GM21447 (cell line): ENCODE measurements around the gene SYT1.
"Not testable (repeated sequence)": the region's sequence is repeated elsewhere in the genome, so short reads cannot be mapped to it uniquely, and the experiment has no call there.

ENCODE experiments used
- ATAC-seq: cut with Tn5 transposase; IDR thresholded peaks from one replicate; pipeline ENCODE4 v1.9.1; 2021; ENCODE audit not compliant: unreplicated experiment

SYT1 gene

DNA sequence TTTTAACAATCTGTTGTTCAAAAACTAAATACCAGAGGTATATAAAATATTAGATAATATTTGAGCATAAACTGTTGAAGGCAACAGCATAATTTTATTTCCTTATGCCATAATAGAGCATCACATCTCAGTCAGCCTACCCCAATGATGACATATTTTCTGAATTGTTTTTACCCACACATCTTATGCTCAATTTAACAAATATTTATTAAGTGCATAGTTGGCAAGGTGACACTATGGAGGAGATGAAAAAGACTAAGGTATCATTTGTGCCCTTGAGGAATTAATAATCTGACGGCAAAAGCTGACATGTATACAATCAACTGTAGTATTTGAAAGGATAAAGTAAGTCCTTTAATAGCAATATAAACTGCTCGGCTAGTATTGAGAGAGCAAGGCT, 102.4 kb downstream of the SYT1 start:
- ATAC-seq, result no peak

DNA sequence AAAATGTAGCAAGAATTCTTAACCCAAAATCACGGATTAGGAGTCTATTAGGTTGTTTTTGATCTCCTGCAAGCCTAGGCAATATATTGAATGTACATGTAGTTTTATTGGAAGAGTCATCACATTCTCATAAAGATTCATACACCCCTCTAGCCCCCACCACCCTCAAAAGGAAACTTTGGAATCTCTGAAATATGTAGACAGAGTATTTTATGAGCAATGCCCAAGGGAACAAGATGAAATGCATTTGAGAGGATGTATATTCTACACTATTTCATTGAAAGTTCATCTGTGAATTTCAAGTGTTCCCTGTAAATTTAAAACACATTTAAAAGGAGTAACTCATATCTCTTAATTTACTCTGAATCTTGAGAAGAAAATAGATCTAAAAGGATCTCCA, 103.7 kb downstream of the SYT1 start:
- no peak for ATAC-seq

DNA sequence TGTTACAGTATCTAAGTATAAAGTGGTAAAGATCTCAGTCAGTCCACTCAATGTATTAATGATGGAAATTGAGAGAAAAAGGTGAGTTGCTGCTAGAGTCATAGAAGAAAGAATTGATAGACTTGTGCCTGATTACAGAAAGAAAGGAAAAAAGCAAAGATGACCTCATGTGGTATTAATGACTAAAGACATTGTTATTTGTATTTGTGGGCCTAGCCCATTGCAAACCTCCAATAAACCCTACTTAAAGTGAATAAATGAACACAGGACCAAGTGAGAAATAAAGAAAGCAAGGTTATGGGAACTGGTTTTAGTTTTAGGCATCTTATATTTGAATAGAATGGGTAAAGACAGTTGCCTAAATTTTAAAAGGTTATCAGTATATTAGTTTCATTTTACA, 105.5 kb downstream of the SYT1 start:
- no peak for ATAC-seq

DNA sequence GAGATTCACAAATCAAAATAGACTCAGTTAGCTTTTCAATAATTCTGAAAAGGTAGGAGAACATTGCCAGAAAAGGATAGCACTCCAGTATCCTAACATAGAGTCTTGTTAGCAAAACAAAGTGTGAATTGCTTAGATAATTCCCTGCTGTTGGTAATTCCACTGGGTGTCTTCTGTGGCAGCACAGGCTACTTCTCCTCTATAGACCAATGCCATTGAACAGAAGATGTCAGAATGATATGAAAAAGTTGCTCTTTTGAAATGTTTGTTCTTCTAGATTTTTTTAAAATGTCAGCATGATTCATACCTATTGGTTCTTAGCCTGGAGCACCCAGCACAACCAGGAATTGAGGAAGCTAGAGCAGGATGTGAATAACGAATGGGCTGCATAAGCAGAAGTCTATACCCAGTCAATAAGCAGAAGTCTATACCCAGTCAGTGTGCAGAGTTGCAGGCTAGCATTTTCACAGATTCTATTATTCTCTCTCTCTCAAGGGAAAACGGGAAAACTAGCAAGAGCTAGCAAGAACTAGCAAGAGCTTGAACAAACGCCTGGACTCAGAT, 112.8 kb downstream of the SYT1 start:
- no peak for ATAC-seq

DNA sequence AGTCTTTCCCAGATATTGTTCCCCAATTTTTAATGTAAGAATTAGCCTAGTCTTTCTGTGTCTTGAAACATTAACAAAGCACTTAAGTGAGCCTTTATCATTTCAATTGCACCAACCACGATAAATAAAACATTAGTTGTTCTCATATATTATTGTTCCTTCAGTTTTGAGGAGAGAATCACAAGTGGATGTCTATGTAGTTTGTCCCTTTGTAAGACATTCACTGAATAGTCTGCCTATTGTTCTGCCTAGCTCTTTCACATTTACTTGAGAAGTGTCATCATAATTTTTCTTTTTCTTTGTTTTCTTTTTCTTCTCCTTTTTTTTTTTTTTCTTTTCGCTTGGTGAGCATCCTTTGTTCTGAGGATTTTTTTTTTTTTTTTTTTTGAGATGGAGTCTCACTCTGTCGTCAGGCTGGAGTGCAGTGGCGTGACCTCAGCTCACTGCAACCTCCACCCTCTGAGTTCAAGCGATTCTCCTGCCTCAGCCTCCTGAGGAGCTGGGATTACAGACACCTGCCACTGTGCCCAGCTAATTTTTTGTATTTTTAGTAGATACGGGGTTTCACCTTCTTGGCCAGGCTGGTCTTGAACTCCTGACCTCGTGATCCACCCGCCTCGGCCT, 129.7 kb downstream of the SYT1 start:
- no peak for ATAC-seq

DNA sequence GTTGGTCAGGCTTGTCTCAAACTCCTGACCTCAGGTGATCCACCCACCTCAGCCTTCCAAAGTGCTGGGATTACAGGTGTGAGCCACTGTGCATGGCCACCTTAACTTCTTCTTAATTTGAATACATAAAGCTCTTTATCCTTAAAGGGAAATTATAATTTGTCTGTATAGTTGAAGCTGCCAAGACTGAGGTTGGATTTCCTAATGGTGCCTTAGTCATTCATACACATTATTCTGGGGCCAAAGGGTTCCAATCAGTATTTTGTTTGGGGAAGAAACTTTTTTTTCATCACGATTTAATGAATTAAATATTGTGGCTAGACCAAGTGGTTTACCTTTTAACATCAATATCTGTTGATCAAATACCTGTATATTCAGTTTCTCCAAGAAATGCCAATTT, 135.9 kb downstream of the SYT1 start:
- ATAC-seq, result no peak

DNA sequence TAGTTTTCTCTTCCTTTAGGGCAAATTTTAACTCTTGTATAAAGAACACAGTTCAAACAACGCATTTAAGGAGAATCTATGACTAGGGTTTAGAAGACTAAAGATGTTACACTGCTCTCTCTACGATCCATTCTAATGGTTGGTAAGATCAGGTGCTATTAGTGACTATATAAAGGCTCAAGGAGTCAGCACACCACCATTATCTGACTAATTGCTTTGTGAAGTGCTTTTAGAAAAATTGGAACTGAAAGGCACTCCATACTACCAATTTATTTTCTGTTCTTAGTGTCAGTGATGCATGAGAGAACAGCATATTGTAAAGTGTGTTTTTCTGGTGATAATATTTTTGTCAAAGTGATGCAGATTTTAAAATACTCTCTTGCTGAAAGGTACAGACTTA, 136.8 kb downstream of the SYT1 start:
- no peak for ATAC-seq

DNA sequence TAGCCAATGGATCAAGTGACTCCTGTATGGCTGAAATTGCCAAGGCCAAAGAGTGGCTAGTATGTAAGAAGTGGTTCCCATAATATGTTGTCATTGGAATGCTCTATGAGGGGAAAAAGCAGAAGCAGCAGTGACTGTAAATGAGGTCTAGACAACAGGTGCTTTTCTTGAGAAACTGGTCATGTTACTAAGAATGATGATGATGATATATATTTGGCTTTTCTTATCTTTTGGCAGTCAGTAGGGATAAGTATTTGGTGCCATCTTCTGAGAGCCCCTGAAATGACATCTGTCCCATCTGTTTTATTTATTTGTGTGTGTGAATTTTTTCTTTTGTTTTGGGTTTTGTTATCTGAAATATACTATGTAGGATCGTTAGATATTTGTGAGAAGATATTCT, 141.7 kb downstream of the SYT1 start:
- no peak for ATAC-seq

DNA sequence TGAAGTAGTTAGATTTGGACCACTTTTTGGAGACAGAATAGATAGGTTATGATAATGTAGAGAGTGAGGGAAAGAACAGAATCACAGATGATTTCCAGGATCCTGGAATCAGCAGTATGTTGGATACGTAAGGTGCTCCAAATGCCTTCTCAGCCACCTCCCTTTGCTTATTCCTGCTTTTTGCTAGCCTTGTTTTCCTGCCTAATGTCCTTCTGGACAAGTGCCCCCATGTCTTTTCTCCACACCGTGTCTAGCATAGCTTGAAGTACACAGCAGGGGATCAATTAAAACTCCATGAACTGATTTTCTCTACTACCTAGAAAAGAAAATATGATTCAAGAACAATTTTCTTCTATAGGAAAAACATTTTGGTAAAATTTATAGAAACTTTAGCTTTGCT, 144.0 kb downstream of the SYT1 start:
- ATAC-seq, result no peak

DNA sequence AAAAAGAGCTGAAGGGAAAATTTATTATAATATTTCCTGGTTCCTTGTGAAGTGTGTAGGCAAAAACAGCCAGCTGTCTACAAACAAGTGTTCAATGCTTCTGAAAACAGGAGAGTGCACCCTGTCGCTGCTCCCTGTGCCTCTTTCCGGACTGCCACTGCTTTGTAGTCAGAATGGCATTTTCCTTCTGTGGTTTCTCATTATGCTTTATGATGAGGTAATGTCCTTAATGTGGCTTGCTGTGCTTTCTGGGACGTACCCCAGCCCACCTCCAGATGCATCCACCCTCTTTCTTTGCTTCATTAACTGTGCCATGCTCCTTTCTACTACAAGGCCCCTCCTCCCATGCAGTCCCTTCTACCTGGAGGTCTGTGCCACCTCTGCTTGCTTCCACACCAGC, 148.1 kb downstream of the SYT1 start:
- no peak for ATAC-seq

DNA sequence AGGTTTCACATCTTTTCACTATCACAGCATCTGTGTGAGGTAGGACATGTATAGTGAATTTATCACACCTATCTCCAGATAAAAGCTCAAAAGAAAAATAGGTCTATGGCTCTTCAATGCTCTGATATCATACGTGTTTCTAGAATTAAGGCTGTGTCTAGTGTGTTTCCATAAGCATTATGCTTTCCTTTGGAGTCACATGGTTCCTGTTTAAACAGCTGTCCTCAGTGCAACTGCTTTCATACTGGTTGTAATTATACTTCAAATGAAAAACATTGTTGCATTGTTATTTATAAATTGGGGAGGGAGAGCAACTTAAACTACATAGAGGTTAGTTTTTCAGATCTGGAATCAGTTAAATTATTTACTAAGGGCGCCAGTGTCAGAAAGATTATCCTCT, 151.6 kb downstream of the SYT1 start:
- ATAC-seq, result no peak

DNA sequence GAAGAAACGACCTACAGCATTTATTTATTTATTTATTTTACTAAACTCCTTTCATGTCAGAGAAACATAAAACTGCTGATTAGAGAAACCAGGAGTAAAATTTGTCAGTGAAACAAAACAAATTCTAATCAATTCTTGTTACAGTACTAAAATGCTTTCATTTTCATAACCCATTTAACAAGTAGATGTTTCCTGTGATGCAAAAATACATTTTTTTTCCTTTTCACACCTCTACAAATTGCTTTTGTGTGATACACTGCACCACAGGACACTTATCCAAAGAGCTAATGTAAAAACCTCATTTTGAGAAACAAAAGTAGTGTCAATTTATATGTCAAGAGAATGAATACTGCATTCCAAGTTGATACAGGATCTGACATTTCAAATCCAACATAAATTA, 155.1 kb downstream of the SYT1 start:
- ATAC-seq, result peak; percentile 84

DNA sequence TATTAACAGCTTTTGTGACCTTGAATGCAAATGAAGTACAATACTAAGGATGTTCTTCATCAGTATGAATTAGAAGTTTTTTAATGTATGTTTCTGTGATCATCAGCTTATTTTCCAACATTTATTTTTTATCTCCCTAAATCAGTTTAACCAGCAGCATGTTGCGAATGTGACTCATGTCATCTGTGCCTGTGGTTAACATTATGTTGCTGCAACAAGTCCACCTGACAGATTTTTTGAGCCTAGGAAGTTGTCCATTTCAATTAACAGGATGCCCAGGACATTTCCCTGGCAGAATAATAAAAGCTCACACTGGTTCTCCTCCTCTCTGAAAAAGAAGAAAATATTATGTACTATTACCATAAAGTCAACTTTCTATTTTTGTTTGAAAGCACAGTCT, 155.5 kb downstream of the SYT1 start:
- peak; percentile 30 for ATAC-seq

DNA sequence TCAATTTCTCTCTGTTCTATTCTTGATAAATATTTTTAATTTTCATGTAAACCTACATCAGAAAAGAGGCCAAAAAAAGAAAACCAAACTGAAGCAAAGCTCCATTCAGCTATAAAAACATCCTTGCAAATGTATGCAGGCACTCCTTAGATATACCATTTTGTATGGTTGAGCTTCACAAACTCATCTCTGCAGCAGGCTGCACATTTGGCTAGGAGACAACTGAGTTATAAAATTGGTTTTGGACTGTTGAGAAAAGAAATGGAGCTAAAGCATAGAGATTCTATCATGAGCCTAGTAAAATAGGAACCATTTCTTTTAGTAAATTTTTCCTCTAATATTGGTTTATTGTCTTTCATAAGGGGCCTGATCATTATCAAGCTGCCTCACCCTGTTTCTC, 156.4 kb downstream of the SYT1 start:
- no peak for ATAC-seq

DNA sequence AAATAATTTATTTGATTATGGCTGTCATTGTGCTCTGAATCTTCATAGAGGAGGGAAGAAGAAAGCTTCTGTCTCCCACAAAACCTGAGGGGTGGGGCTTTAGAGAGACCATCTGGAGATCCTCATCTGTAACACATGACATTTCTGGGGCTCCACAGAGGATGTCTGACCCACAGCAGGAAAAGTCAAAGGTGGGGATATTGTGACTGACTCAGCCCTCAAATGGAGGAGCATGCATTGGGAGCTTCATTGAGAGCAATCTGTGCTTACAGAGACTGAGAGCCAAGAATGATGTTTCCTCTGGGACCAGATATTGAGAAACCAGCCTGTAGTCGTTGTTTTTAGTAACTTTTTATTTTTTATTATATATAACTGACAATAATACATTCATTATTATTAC, 158.7 kb downstream of the SYT1 start:
- ATAC-seq, result no peak

DNA sequence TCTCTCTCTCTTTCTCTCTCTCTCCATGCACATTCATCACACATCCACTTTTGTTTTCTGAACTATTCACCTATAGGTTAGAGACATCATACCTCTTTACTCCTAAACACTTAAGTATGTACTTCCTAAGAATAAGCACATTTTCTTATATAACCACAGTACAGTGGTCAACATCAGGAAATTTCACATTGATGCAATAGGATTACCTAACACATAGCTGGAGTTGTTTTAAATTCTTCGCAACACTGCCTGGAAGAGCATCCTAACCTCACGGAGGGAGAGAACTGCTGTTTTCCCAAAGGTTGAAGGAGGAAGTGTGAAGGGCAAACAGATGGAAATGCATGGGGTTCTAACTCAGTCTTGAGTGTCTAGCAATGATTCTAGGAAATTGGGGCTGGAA, 159.2 kb downstream of the SYT1 start:
- ATAC-seq, result no peak

DNA sequence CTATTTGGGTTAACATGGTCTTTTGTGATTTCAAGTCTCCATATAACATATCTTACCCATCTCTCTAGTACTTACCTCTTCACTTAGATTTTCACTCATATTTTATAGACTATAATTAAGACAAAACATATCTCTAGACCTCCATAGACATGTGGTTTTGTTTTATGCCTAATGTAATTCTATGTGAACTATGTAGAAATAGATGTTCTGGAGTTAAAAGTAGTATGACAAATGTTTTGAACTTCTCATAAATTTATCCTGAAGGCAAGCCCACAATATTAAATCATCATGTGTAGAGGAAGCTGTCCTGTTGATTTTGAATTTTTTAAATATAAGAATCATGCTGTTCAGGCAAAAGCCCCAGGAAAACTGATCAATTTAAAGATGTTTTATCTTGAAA, 169.2 kb downstream of the SYT1 start:
- ATAC-seq, result no peak

DNA sequence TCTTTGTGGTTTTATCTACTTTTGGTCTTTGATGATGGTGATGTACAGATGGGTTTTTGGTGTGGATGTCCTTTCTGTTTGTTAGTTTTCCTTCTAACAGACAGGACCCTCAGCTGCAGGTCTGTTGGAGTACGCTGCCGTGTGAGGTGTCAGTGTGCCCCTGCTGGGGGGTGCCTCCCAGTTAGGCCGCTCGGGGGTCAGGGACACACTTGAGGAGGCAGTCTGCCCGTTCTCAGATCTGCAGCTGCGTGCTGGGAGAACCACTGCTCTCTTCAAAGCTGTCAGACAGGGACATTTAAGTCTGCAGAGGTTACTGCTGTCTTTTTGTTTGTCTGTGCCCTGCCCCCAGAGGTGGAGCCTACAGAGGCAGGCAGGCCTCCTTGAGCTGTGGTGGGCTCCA, 180.2 kb downstream of the SYT1 start:
- not testable (repeated sequence) for ATAC-seq

DNA sequence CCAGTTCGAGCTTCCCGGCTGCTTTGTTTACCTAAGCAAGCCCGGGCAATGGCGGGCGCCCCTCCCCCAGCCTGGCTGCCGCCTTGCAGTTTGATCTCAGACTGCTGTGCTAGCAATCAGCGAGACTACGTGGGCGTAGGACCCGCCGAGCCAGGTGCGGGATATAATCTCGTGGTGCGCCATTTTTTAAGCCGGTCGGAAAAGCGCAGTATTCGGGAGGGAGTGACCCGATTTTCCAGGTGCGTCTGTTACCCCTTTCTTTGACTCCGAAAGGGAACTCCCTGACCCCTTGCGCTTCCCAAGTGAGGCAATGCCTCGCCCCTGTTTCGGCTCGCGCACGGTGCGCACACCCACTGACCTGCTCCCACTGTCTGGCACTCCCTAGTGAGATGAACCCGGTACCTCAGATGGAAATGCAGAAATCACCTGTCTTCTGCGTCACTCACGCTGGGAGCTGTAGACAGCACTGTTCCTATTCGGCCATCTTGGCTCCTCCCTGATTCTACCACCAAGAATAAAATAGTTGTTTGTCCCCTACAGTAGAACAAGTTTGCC, 180.7 kb downstream of the SYT1 start:
- not testable (repeated sequence) for ATAC-seq

DNA sequence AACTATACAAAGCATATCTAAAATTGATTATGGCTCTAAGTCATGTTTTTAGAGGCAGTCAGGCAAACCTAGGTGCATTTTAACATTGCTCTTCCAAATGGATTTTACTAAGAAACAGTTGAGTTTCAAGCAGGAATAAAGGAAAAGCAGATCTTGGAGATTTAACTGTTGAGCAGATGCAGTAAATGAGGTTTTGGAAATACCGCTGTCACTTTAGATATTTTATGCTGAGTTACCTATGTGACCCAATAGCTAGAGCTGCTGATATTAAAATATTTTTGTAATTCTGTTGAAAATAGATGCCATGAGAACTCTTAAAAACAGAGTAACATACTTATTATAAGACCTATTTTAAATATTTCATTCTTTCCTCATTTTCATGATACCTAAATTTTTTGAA, 181.4 kb downstream of the SYT1 start:
- ATAC-seq, result no peak

DNA sequence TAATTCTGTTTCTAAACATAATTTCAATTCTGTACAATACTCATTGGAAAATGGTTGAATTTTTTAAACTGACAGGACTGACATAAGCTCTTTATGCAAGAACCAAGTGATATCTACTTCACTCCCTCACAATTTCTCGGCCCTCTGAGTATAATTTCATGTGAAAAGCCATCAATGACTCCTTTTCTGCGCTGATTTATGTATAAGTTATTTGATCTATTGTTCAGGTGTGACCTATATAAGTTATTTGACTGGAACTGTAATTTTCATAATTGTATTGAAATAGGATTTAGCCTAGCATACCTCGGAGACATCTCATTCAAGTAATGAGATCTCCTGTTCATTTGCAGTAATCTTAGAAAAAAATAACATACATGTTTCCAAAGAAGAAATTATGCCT, 184.4 kb downstream of the SYT1 start:
- no peak for ATAC-seq

DNA sequence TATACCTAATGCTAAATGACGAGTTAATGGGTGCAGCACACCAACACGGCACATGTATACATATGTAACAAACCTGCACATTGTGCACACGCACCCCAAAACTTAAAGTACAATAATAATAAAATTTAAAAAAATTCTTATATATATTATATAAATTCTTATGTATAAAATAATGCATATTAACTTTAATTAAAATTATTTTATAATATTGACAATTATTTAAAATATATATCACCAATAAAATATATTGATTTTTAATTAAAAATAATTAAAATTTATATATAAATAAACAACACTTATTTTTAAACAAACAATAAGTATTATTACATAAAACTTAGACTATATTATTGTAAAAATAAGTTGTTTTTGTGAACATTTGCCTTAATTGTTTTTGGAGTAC, 188.8 kb downstream of the SYT1 start:
- ATAC-seq, result no peak
